H1 (cell line): ENCODE measurements around the gene GTF2F2.

Experiments
- EP300 ChIP-seq, 2 experiments: IDR thresholded peaks; 1 replicate in 1 of 2; 2 replicates in 1 of 2; pipeline ENCODE4 v1.6.1; 2011 to 2012; ENCODE audit warnings: low read depth in 2 of 2, low read length in 2 of 2, mild to moderate bottlenecking in 2 of 2, borderline replicate concordance in 1 of 2, inconsistent platforms in 1 of 2, moderate library complexity in 1 of 2
- EZH2 ChIP-seq: fragments of 200-600 bp; sonication (generic); IDR thresholded peaks from 2 replicates; pipeline ENCODE4 v1.7.1; 2012; ENCODE audit warnings: low read depth, mild to moderate bottlenecking, moderate library complexity, low read length, inconsistent platforms; ENCODE audit not compliant: severe bottlenecking
- POLR2A ChIP-seq, 2 experiments: IDR thresholded peaks; 1 replicate in 1 of 2; 2 replicates in 1 of 2; pipeline ENCODE4 v1.6.1; 2011; ENCODE audit warnings: low read depth in 2 of 2, low read length in 2 of 2, mild to moderate bottlenecking in 2 of 2; ENCODE audit errors: control extremely low read depth in 1 of 2
- RFX5 ChIP-seq: IDR thresholded peaks from 2 replicates; pipeline ENCODE4 v1.6.1; 2011; ENCODE audit warnings: low read depth, low read length, improper control_type of control experiment, borderline replicate concordance
- SIRT6 ChIP-seq: IDR thresholded peaks from one replicate; pipeline ENCODE4 v1.7.1; 2012; ENCODE audit warnings: low read length, inconsistent platforms
- SIX5 ChIP-seq: IDR thresholded peaks from 2 replicates; pipeline ENCODE4 v1.6.1; 2011; ENCODE audit warnings: mild to moderate bottlenecking, low read depth, low read length
- TF ChIP-seq, protein P1 (sequence below): IDR thresholded peaks from 2 replicates; pipeline ENCODE4 v1.6.1; 2012; ENCODE audit warnings: low read length, inconsistent platforms
- TF ChIP-seq, protein P2 (sequence below), 3 experiments: IDR thresholded peaks; 1 replicate in 2 of 3; 2 replicates in 1 of 3; pipeline versions ENCODE4 v1.5.1 to v1.6.1; 2011; ENCODE audit warnings: low read length in 3 of 3, mild to moderate bottlenecking in 3 of 3, inconsistent platforms in 2 of 3, low read depth in 1 of 3, moderate library complexity in 1 of 3; ENCODE audit not compliant: insufficient read depth in 1 of 3; ENCODE audit errors: control extremely low read depth in 1 of 3

DNA sequence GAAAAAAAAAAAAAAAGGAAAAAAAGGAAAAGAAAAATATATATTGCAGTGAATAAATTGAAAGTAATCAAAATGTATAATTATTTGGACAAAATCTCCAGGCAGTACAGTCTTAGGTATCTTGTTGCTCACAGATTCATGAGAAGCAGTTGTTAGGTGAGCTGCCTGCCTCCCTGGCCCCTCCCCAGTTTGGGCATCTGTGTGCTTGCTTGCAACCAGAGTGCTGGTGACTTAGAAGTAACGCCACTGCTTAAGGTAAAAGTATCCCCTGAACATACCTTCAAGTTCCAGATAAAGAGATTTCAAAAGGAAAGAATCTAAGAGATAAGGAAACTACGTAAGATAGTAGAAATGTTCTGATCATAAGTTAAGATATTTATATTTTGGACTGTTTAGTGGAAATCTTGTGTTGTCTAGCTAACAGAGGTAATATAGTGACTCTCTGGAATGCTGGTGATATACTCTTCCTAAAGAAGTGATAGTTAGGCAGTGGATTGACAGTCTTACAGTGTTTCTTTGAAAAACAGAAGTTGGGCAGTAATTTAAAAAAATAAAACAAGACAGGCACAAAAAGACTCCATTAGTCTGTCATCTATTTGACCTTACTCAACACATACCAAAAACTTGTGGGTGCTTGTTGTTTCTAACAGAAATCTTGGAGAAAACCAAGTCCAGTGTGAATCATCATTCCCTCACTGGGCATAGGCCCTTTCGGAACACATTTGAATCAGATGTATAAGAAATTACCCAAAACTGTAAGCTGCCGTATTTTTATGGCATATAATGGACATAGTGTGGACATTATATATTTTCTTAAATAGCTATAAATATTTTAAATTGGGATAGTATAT is 118.9 kb downstream of the GTF2F2 start:
- TF ChIP-seq, protein P1, sequence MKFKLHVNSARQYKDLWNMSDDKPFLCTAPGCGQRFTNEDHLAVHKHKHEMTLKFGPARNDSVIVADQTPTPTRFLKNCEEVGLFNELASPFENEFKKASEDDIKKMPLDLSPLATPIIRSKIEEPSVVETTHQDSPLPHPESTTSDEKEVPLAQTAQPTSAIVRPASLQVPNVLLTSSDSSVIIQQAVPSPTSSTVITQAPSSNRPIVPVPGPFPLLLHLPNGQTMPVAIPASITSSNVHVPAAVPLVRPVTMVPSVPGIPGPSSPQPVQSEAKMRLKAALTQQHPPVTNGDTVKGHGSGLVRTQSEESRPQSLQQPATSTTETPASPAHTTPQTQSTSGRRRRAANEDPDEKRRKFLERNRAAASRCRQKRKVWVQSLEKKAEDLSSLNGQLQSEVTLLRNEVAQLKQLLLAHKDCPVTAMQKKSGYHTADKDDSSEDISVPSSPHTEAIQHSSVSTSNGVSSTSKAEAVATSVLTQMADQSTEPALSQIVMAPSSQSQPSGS = no peak
- TF ChIP-seq, protein P2, sequence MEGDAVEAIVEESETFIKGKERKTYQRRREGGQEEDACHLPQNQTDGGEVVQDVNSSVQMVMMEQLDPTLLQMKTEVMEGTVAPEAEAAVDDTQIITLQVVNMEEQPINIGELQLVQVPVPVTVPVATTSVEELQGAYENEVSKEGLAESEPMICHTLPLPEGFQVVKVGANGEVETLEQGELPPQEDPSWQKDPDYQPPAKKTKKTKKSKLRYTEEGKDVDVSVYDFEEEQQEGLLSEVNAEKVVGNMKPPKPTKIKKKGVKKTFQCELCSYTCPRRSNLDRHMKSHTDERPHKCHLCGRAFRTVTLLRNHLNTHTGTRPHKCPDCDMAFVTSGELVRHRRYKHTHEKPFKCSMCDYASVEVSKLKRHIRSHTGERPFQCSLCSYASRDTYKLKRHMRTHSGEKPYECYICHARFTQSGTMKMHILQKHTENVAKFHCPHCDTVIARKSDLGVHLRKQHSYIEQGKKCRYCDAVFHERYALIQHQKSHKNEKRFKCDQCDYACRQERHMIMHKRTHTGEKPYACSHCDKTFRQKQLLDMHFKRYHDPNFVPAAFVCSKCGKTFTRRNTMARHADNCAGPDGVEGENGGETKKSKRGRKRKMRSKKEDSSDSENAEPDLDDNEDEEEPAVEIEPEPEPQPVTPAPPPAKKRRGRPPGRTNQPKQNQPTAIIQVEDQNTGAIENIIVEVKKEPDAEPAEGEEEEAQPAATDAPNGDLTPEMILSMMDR (IDR thresholded peaks at IDR 0.05; ENCODE audit: control extremely low read depth in 1 of 3, insufficient read depth in 1 of 3, low read depth in 1 of 3, low read length in 3 of 3) = no peak
- TF ChIP-seq SIX5 = no peak
- TF ChIP-seq EP300 (IDR thresholded peaks at IDR 0.05; ENCODE audit: borderline replicate concordance in 1 of 2, low read depth in 2 of 2, low read length in 2 of 2) = no peak
- TF ChIP-seq SIRT6 = no peak
- no peak for TF ChIP-seq RFX5
- TF ChIP-seq POLR2A (IDR thresholded peaks at IDR 0.05; ENCODE audit: control extremely low read depth in 1 of 2, low read depth in 2 of 2, low read length in 2 of 2) = no peak
- no peak for TF ChIP-seq EZH2
